ENCODE data around the gene MORN1.

DNA sequence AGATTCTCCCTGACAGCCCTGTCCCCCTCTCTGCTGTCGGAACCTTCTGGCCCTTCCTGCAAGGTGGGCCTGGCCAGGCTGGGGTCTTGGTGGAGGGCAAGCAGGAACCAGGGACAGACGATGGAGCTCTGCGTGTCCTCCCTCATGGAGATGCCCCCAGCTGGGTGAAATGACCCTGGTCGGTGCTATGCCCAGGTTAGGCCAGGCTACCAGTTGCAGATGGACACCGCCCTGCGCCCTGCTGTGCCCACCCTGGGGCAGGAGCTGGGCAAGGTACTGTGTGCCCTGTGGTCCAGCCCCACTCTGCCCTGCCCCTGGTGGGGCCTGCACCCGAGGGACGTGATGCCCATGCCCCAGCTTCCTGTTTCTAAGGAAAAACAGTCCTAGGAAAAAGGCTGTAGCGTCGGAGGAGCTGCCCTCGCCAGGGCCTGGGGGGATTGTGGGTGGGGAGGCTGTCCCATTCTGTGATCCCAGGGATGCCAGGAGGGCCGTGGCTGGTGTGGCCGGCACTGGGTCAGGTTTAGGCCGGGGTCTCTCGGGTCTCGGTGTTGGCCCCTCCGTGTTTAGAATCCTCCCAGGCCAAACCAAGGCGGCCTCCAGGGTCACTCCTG lies 77.6 kb downstream of the MORN1 start:
- TF ChIP-seq CTCF (IDR thresholded peaks at IDR 0.05; ENCODE audit: poor library complexity, severe bottlenecking) (no peak), SMC3 (conservative IDR thresholded peaks at IDR 0.05; ENCODE audit: poor library complexity) (no peak)

All from neural cell (in vitro differentiated cells).